Measurements from ENCODE around the gene C16orf96. TPM values are rescaled to one million over a fixed set of nuclear protein-coding genes. Genes with fewer than 3 reads are reported as not detected.

Gene C16orf96
- total and polyA plus RNA-seq, 10 donors = 0.06 to 0.33 (median 0.21) TPM

DNA sequence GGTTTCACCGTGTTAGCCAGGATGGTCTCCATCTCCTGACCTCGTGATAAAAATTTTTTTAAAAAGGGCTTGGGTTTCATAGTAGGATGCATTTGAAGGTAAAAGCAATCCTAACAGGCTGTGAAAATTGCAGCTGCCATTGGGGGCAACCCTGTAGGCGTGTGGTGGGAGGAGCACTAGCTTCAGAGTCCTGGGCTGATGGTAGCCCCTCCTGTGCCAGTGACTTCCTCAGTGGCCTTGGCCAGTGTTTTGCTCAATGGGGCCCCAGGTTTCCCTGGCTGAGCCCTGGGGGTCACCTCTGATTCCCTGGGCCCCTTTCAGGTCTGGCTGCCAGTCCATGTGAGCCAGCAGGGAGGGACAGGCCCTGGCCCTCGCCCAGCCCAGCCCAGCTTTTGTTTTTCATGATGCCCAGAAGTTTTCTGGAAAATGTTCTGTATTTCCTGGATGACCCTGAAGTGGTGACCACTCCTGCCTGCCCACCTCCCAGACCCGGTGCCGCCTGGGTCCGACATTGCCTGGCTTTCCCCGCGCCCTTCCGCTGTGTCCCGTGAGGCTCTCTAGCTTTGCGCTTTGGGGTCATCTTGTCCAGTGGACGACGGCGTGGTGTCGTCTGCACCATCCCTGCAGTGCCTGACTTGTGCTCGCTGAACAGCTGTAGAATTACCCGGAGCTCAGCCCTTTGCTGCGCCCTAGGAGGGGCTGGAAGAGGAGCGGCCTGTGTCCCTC, 77.9 kb downstream of the C16orf96 start:
- H3K4me1 ChIP-seq = peaks cover 0 to 98% (median 33%) of the 10 kb centered on the region in 6 donors
- peak in 2 of 3 donors; percentile 39 to 58 for TF ChIP-seq POLR2AphosphoS5 (IDR thresholded peaks at IDR 0.05)
- TF ChIP-seq POLR2A (IDR thresholded peaks at IDR 0.05) = no peak
- TF ChIP-seq CTCF (IDR thresholded peaks at IDR 0.05 in 8 of 11, conservative IDR thresholded peaks at IDR 0.05 in 3 of 11) = no peak
- no peak for DNase-seq
- peaks cover 0 to 13% (median 6%) of the 10 kb centered on the region in 8 donors for H3K9me3 ChIP-seq
- H3K36me3 ChIP-seq = peaks cover 0 to 60% (median 9%) of the 10 kb centered on the region in 6 donors
- intact Hi-C loops (cut with DNase I; ENCODE audit: low total_unique reads) = no loop called here
- no peak overlapping the region for H3K4me3 ChIP-seq
- no peaks in the 10 kb centered on the region for H3K27me3 ChIP-seq (replicated peaks in 1 of 7)
- peak overlapping the region in 5 of 8 donors; percentile 29 to 69 (median 56) for H3K27ac ChIP-seq
- WGBS, 5 donors = 83 to 91% (median 89%) methylated on average over 20 of the region's 20 CpGs

DNA sequence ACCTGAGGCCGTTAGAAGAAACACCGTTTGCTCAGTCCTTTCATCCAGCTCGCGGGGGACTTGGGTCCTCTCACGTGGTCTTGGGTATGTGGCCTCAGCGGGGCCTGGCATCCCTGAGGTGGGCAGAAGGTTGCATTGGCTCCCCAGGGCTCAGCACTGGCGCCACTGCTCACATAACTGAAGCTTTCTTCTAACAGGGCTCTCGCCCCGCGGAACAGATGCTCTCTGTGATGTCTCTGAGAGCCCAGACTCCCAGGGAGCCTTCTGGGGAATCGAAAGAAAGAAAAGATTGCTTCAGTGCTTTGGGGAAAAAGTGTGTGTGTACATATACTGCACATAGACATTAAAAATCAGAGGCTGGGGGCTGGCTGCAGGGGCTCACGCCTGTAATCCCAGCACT, 78.6 kb downstream of the C16orf96 start:
- no peak for DNase-seq
- WGBS, 5 donors = 91 to 93% (median 92%) methylated on average over 12 of the region's 12 CpGs
- Histone ChIP-seq H3K4me1 (peaks cover 0 to 98% (median 37%) of the 10 kb centered on the region in 6 donors), H3K27me3 (replicated peaks in 1 of 7) (no peaks in the 10 kb centered on the region), H3K4me3 (no peak overlapping the region), H3K9me3 (peaks cover 0 to 13% (median 6%) of the 10 kb centered on the region in 8 donors), H3K27ac (peak overlapping the region in 4 of 8 donors; percentile 29 to 69 (median 56)), H3K36me3 (peaks cover 0 to 62% (median 9%) of the 10 kb centered on the region in 6 donors)
- intact Hi-C loops (cut with DNase I; ENCODE audit: low total_unique reads) = no loop called here
- TF ChIP-seq CTCF (IDR thresholded peaks at IDR 0.05 in 8 of 11, conservative IDR thresholded peaks at IDR 0.05 in 3 of 11) (no peak), POLR2A (IDR thresholded peaks at IDR 0.05) (no peak), POLR2AphosphoS5 (IDR thresholded peaks at IDR 0.05) (no peak)

- Histone ChIP-seq H3K4me3 (no peak overlapping the region), H3K9me3 (peaks cover 0 to 8% (median 5%) of the 10 kb centered on the region in 8 donors), H3K36me3 (peaks cover 0 to 75% (median 9%) of the 10 kb centered on the region in 6 donors), H3K27ac (peak overlapping the region in 4 of 8 donors; percentile 22 to 57 (median 48)), H3K27me3 (replicated peaks in 1 of 7) (no peaks in the 10 kb centered on the region), H3K4me1 (peaks cover 4 to 98% (median 45%) of the 10 kb centered on the region in 6 donors)
- 77 to 88% (median 85%) methylated on average over 13 of the region's 13 CpGs for WGBS, 5 donors
- TF ChIP-seq POLR2AphosphoS5 (IDR thresholded peaks at IDR 0.05) = peak in 1 of 3 donors; percentile 47
- TF ChIP-seq CTCF (IDR thresholded peaks at IDR 0.05 in 8 of 11, conservative IDR thresholded peaks at IDR 0.05 in 3 of 11) = no peak
- intact Hi-C loops (cut with DNase I; ENCODE audit: low total_unique reads) = no loop called here
- DNase-seq = no peak
Measured at GRCh38 chr16:4636196-4636595, 80.1 kb downstream of the C16orf96 start.

DNA sequence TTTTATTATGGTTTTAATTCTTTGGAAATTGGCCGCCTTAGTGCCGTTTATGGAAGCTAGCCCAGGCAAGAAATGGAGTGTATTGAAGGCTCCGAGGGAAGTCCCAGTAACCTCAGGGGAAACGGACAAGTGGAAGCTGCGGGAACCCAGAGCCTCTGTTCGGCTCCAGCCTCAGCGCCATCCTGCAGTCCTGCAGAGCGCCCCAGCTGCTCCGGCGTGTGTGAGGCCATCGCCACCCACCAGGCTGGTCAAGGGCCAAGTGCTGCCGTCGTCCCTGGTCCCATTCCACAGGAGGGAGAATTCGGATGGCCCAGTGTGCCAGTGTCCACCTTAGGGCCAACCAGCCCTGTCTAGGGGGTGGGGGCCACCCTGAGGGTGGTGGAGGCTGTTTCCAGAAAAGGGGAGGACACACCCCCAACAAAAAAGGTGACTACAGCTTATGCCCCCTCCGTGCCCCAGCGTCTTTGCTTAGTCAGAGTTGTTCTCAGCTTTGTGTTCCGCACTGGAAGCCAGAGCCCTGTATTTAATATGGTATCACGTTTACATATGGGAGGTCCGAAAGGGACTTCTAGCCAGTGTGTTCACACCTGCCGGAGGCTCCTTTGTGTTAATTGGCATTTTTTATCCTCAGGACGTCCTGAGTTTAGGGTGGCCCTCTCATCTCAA, 81.5 kb downstream of the C16orf96 start:
- DNase-seq = no peak
- peaks cover 4 to 100% (median 57%) of the 10 kb centered on the region in 6 donors for H3K4me1 ChIP-seq
- peaks cover 0 to 72% (median 9%) of the 10 kb centered on the region in 6 donors for H3K36me3 ChIP-seq
- H3K9me3 ChIP-seq = no peaks in the 10 kb centered on the region
- WGBS, 5 donors = 83 to 93% (median 91%) methylated on average over 21 of the region's 21 CpGs
- TF ChIP-seq CTCF (IDR thresholded peaks at IDR 0.05 in 8 of 11, conservative IDR thresholded peaks at IDR 0.05 in 3 of 11) (no peak), POLR2A (IDR thresholded peaks at IDR 0.05) (no peak), POLR2AphosphoS5 (IDR thresholded peaks at IDR 0.05) (peak in 1 of 3 donors; percentile 53)
- H3K27ac ChIP-seq = peak overlapping the region in 1 of 8 donors; percentile 57
- intact Hi-C loops (cut with DNase I; ENCODE audit: low total_unique reads) = no loop called here
- H3K4me3 ChIP-seq = no peak overlapping the region
- no peaks in the 10 kb centered on the region for H3K27me3 ChIP-seq (replicated peaks in 1 of 7)

Measured in spleen (tissue), 11 donors.